Measurements from ENCODE around the gene ADIRF.
"Not testable (repeated sequence)": the region's sequence is repeated elsewhere in the genome, so short reads cannot be mapped to it uniquely, and the experiment has no call there.

Gene ADIRF

DNA sequence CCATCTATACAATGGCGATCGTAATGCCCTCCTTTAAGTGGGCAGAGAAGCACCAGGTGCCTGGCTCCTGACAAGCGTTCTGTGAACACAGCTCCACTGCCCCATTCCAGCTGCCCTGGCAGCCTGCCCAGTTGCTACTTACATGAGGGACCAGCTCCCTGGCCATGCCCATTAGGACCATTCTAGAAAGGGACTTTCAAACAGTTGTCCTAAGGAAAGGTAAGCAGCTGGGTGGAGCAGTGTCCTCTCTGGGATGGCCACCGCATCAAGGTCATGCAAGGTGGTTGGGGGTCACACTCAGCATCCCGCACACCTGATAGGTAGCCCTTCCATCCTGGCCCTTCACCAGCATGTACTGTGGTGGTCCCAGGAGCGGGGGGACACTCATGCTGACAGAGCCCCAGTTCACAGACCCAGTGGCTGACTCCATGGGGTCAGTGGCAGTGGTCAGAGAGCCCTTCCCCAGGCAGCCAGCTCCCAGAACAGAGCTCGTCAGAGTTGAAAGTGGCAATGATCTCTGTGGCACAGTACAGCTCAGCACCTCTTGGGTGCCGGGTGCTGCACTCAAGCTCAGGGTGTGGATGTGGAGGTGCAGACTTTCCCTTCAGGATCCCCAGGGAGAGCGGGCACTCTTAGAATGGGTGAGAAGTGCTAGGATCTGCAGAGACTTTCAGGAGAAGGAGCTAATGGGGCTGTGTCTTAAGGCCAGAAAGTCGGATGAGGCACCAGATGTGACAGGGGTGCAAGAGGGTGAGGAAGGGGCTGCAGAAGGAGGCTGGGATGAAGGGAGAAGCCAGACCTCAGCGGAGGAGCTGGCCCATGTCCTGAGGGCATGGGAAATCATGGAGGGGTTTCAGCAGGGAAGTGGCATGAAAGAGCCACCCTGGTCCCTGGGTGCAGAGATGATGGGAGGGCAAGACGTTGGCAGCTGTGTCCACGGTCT is 21.8 kb upstream of the ADIRF start:
- DNase-seq (ENCODE audit: low read depth): no peak

DNA sequence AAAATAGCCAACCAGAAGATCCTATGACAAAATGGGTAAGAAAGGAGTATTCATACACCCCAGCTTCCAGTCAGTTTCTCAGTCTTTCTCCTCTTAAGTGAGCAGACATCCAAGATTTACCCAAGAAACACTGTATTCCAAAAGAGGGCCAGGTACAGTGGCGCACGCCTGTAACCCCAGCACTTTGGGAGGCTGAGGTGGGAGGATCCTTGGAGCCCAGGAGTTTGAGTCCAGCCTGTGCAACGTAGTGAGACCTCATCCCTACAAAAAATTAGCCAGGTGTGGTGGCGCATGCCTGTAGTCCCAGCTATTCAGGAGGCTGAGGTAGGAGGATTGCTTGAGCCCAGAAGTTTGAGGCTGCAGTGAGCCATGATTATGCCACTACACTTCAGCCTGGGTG is 20.5 kb upstream of the ADIRF start:
- not testable (repeated sequence) for DNase-seq (ENCODE audit: low read depth)

DNA sequence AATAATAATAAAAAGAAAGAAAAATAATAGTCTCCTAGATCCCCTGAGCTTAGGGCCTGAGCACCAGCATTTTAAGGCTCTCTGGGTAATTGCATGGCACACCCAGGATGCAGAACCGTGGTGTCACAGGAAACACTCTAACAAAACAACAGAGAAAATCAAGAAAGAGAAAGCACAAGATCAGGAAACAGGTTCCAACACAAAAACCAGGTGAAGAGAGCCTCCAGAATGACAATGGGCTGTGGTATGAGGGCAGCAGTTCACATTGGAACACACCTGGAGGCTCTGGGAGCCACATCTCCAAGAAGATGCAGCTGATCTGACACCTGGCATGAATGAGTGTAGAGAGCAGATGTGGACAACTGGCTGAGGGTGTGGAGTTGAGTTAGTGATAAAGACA is 17.9 kb upstream of the ADIRF start:
- DNase-seq (ENCODE audit: low read depth): no peak

DNA sequence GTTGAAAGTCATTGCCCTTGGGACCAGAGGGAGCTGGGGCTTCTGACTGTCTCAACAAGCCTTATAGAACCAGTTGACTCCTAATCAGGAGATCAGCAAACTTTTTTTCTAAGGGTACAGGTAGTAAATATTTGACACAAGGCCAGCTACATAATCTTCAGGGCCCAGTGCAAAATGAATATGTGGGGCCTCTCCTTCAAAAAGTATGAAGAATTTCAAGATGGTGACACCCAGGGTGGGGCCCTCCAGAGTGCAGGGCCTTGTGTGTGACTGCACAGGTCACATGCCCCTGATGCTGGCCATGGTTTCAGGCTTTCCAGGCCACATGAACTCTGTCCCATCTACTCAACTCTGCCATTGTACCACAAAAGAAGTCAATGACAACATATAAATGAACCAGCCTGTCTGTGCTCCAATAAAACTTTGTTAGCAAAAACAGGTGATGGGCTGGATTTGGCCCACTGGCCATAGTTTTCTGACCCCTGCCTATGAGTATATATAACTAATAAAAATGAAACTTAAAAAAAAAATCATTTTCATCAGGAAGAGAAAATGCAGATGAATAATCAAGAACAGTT is 17.0 kb upstream of the ADIRF start:
- no peak for DNase-seq (ENCODE audit: low read depth)

DNA sequence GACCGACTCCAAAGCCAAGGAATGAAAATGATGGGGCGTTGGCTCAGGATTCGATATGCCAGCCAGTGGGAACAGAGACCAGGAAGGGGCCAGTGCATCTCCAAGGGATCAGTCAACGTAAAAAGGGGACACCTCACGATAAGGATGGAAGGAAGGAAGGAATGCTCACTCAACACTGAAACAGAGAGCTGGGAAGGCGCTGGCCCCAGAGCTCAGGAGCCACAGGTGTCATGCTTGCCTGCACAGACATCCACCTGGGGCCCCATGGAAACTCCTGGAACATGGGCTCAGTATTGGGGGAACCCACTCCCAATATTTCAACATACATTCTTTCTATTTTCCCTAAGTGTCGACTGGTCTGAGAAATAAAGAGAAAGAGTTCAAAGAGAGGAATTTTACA is 16.2 kb upstream of the ADIRF start:
- DNase-seq (ENCODE audit: low read depth): no peak

DNA sequence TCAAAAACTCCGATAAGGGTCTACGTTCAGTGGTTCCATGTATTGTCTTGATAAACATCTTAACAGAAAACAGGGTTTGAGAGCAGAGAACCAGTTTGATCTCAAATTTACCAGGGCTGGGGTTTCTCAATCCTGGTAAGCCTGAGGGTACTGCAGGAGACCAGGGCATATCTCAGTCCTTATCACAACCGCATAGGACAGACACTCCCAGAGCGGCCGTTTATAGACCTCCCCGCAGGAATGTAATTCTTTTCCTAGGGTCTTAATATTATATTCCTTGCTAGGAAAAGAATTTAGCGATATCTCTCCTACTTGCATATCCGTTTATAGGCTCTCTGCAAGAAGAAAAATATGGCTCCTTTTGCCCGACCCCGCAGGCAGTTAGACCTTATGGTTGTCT is 15.6 kb upstream of the ADIRF start:
- DNase-seq (ENCODE audit: low read depth): not testable (repeated sequence)

DNA sequence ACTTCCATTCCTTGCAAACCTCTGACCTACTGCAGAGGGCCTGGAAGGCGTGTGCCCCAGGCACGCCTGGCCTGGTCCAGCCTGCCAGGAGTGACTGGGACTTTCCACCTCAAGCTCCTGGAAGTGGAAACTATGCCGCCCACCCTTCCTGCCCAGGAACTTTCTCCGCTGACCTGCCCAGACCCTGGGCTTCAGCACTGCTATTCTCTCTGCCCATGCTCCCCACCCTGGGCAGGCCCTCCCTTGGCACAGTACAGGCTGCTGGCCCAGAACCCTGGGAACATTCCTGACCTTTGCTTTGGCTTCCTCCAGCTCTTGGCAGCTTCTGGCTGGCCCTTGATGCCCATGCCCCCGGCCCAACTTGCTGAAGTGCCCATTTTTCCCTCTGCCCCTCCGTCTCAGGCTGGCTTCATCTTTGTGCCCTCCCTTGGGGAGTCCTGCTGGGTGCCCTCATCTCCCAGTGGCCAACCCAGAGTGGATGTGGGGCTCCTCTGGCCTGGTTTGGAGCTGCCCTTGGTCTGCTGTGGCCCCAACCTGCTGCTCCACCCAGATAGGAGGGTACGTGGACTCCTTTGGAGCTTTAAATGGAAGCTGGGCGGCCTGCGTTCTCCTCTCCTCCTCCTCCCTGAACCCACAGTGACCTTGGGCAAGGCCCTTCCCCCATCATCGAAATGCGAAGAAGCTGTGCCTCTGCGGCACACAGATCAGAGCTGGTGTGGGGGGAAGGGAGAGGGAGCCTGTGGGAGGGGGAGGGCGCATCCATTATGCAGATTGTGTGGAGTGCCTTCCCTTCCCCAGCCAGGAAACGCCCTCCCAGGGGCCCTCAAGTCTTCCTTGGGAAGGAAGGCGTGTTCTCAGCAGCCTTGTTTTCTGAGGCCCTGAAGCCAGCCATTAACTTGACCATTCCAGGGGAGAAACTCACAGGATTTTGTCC is 14.3 kb upstream of the ADIRF start:
- no peak for DNase-seq (ENCODE audit: low read depth)

DNA sequence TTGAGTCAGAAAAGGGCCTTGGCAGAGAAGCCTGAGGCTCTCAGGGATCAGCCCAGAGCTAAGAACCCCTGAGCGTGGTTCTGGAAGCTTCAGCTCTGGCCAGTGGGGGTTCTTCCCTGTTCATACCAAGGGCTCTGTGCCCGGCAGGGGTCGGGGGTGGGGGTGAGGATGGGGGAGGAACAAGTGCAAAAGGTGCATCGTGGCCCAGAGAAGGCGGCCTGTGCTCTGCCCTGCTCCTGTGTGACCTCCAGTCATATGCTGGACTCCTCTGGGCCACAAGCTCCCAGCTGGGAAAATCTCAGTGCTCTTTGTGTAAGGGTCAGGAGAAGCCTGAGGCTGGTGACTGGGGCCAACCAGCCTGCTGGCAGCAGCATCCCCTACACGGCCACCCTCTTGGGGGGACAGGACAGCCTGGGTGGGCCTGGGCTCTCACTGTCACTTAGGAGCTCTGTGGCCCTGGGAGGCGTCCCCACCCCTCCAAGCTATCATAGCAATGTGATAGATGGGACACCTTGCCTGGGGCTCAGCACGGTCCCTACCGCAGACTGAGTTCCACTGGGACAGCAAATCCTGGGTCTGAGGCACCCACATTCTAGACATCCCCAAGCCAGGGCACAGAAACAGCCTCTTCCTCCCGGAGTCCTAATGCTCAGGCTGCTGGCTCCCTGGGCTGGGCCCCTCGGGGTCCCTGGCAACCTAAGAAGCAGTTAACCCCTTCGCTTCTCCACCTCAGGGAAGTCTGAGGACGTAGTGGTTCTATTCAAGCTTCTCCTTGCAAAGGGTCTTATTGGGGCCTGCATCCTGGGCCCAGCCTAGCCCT is 13.4 kb upstream of the ADIRF start:
- no peak for DNase-seq (ENCODE audit: low read depth)

DNA sequence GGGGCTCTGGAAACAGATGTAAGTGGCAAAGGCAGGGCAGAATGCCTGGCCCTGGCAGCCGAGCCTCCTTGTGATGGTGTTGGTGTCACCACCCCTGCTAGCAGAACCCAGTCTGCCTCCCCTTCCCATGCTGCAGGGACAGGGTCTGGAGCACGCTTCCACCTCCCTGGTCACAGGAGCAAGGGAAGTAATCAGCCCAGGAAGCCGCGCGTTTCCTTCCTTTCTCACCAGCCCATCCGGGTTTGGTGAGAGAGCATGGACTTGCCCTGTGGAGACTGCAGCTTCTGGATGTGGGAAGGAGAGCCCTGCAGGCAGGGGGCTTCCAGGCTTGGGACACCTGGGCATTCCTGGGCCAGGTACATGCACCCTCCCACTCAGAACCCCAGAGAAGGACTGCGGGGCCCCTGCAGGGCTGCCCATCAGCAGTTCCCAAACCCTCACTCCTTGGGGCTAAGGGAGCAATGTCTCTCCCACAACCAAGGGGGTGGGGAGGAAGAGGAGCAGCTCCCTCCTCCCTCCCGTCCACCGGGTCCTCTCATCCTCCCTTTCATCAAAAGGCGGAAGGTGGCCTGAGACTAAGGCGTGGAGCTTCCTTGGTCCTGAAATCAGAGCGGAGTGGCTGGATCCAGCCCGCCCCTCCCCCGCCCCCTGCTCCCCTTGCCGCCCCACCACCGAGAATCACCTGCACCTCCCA is 12.6 kb upstream of the ADIRF start:
- DNase-seq (ENCODE audit: low read depth): no peak

DNA sequence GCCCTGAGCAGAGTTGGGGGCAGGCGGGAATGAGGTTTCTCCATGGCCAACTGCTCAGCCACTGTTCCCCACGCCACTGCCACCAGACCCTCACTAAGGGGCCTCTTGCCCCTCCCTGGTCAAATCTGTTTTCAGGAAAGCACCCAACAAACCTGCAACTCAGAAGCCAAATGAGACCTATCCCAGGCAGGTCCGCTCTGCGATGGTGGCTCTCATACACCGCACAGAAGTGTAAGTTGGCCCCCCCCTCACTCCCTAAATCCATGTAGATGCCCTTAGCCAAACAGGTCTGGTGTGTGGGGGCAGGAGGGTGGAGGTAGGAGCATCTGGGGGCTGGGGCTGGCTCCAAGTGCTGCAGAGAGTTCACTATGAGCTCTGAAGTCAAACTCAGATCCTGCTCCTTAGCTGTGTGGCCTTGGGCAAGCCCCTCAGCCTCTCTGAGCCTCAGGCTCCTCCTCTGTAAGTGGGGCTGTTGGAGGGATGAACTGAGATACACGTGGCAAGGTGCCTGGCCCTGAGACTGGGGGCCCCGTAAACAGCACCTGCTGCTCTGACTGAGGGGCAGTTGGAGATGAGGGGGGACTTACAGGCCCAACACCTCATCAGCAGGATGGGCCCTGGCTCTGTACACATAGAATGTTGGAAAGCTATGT is 12.0 kb upstream of the ADIRF start:
- DNase-seq (ENCODE audit: low read depth): no peak

DNA sequence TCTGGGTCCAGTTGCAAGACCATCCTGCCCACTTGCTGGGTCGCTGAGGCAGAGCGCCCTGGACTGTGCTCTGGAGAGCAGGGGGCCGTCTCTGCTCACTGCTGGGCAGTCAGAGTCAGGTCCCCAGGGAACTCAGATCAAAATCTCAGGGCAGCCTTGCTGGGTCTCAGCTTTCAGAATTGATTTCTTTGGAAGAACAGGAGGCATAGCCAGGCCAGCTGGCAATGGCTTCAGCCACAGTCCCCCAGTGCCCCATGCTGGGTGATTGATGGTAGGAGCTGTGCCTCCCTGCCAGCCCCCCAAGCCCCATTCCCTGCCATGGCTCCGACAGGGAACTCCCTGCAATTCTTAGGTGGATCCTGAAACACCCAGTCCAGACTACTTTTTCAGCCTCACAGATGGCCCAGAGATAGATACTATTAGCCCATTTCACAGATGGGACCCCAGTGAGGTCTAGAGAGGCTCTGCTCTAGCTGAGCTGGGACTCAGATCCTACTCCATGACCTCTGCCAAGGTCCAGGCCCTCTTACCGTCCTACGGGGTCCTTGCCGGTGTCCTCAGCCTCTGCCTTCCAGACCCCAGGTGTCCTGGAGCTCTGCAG is 11.3 kb upstream of the ADIRF start:
- DNase-seq (ENCODE audit: low read depth): no peak

DNA sequence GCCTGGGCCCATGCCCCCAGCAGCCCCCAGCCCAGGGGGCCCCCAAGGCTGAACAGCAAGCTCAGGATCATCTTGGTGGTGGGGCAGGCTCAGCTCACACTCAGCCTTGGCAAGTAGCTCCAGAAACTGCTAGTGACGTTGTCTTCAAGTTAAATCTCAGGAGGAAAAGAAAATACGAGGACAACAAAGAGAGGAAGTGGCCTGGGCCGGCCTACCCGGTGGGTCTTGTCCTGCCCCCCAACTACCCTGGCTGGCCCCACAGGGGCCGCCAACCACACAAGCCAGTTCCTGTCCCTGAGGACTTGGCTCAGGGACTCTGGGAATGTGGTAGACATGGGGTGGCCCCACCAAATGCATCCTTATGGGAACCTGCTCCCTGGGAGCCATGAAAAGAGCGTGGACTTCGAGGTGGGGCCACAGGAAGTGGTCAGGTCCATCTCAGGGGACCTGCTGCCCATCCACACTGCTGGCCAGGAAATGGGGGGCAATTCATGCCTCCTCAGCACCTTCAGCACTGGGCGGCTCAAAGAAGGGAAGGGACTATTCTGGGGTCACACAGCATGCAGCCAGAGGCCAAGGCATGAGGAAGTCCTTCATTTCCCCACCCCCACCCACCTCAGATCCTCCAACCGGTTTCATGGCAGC is 10.7 kb upstream of the ADIRF start, which contains the start of gene MMRN2:
Gene MMRN2 (minus strand): TSS at position 145 of the 645 bp plus-strand sequence. CDS start 74 bp downstream, at position 71.
- no peak for DNase-seq (ENCODE audit: low read depth)

DNA sequence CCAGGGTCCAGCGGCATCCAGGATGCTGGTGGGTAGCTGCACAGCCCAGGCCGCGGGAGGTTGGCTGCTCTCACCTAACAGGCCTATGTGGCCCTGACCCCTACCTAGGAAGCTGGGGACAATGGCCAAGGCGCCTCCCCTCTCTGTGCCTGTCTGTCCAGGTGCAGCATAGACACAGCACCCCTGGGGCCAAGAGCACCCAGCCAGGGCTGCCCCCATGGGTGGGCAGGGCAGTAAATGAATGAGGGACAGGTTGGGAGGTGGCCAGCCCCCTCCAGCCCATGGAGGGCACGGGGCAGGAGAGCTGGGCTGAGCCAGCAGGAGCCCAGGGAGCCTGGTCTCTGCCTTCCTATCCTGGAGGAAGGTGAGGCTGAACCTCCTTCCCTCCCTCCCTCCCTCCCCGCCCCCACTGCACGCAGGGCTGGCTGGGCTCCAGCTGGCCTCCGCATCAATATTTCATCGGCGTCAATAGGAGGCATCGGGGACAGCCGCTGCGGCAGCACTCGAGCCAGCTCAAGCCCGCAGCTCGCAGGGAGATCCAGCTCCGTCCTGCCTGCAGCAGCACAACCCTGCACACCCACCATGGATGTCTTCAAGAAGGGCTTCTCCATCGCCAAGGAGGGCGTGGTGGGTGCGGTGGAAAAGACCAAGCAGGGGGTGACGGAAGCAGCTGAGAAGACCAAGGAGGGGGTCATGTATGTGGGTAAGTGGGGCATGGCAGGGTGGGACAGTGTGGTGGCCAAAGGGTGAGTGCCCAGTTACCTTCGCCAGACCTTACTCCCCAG is 10.0 kb upstream of the ADIRF start, which contains the start of gene SNCG:
Gene SNCG (plus strand): TSS at position 484 of the 785 bp plus-strand sequence. CDS start 99 bp downstream, at position 583.
- DNase-seq (ENCODE audit: low read depth): no peak

DNA sequence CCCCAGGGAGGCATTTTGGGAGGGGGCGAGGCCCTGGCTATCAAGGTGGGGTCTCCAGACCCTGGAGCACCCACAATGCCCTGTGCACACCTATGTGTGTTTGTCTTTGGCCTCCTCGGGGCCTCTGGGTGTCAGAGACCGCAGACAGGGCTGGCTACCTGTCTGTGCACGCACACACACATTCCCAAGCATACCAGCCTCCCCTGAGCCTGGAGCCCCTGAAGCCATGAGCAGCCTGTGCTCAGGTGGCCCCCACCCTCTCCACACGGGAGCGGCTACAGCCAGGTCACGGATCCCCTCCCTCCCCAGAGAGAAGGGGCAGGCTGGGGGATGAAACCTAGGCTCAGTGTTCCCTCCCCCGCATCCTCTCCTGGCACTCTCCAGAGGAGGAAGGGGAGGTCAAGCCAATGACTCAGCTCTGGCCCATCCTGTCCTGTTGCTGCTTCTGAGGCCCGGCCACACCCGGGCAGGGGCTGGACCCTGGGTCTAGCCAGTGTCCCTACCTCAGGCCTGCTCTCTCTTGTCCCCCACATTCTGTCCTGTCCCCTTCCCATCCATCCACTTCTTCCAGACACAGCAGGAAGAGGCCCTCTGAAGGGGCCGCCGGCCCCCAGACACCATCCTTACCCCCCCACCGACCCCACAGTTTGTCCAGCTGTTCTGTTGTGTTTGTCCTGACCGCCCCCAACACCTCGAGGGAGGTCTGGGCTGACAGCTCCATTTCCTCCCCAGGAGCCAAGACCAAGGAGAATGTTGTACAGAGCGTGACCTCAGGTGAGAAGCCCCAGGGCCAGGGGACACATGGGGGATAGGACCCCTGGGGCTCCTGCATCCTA is 9.2 kb upstream of the ADIRF start:
- DNase-seq (ENCODE audit: low read depth): no peak

DNA sequence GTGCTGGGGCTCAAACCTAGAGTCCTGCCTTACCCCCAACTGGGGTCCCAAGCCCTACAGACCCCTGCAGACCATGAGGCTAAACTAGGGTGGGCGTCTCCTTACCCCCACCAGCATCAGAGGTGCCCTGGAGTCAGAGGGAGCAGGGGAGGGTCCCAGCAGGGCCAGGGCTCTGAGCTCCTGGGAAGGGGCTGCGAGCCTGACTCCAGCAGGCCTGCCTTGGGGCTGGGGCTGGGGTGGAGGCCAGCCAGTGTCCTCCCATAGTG is 8.6 kb upstream of the ADIRF start:
- DNase-seq (ENCODE audit: low read depth): no peak

DNA sequence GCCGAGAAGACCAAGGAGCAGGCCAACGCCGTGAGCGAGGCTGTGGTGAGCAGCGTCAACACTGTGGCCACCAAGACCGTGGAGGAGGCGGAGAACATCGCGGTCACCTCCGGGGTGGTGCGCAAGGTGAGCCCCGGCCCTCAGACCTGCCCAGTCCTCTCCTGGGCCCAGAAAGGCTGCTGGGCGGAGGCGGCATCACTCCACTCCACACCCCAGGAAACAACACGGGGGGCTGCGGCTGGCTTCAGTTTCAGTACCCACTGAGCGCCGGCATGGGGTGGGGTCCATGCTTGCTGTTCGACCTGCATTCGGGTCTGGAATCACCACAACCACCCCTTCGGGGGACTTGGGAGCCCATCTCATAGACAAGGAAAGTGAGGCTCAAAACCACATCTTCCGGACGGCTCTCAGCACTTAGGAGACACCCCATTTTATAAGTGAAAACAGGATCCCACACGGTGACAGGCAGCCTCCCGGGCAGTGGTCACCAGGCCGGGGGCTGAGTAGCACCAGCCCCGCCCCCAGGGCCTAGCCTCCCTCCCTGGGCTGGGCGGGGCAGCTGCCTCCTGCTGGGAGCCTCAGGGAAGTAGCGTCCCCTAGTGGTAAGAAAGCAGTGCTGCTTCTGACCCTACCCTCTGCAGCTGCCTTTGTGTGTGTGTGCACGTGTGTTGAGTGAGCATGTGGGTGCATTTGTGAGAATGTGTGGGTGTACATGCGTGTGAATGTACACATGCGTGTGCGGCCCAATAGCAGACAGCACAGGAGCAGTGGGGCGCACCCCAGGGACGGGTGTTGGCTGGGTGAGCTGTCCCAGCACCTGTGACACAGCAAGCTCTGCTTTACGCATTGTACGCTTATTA is 8.0 kb upstream of the ADIRF start:
- no peak for DNase-seq (ENCODE audit: low read depth)
